ENCODE results near the gene BMERB1. TPM values are rescaled to one million over a fixed set of nuclear protein-coding genes. Genes with fewer than 3 reads are reported as not detected.

Gene BMERB1
- total and polyA plus RNA-seq, 2 experiments from 2014 or later = 7.3 to 10.3 TPM

- no peak overlapping the region for H2AFZ ChIP-seq
- H3K9me3 ChIP-seq (ENCODE audit: low read depth) = no peaks in the 10 kb centered on the region
- H3K9me2 ChIP-seq (replicated peaks; ENCODE audit: insufficient read depth) = no peaks in the 10 kb centered on the region
- no peak for DNase-seq (ENCODE audit: low spot score)
- H4K20me1 ChIP-seq (ENCODE audit: insufficient read depth, poor library complexity, severe bottlenecking) = no peaks in the 10 kb centered on the region
- H3K27ac ChIP-seq = no peak overlapping the region
- no peak overlapping the region for H3K4me2 ChIP-seq
- WGBS (ENCODE audit: low lambda C conversion rate, missing lambda C conversion rate) = 81% methylated on average over 8 of the region's 8 CpGs
- H3K36me3 ChIP-seq (replicated peaks; ENCODE audit: insufficient read depth, low read depth) = no peaks in the 10 kb centered on the region
- H3K4me3 ChIP-seq = no peak overlapping the region
- H3K4me1 ChIP-seq (ENCODE audit: insufficient read depth) = no peaks in the 10 kb centered on the region
- TF ChIP-seq EZH2phosphoT487 (IDR thresholded peaks at IDR 0.05; ENCODE audit: low read depth, severe bottlenecking, unreplicated experiment) (no peak), CTCF (IDR thresholded peaks at IDR 0.05; ENCODE audit: poor library complexity) (no peak), EZH2 (IDR thresholded peaks at IDR 0.05; ENCODE audit: borderline replicate concordance) (no peak)
- no peaks in the 10 kb centered on the region for H3K27me3 ChIP-seq
- no peaks in the 10 kb centered on the region for H3K79me2 ChIP-seq
Measured at GRCh38 chr16:15422222-15422621, 12.2 kb upstream of the BMERB1 start.

- Histone ChIP-seq H3K4me3 (no peak overlapping the region), H3K9me2 (replicated peaks; ENCODE audit: insufficient read depth) (no peaks in the 10 kb centered on the region), H3K79me2 (no peaks in the 10 kb centered on the region), H3K9me3 (ENCODE audit: low read depth) (no peaks in the 10 kb centered on the region), H3K27me3 (no peaks in the 10 kb centered on the region), H3K4me2 (no peak overlapping the region), H2AFZ (no peak overlapping the region), H3K27ac (no peak overlapping the region), H3K36me3 (replicated peaks; ENCODE audit: insufficient read depth, low read depth) (no peaks in the 10 kb centered on the region), H4K20me1 (ENCODE audit: insufficient read depth, poor library complexity, severe bottlenecking) (no peaks in the 10 kb centered on the region), H3K4me1 (ENCODE audit: insufficient read depth) (no peaks in the 10 kb centered on the region)
- no peak for TF ChIP-seq EZH2phosphoT487 (IDR thresholded peaks at IDR 0.05; ENCODE audit: low read depth, severe bottlenecking, unreplicated experiment)
- TF ChIP-seq EZH2 (IDR thresholded peaks at IDR 0.05; ENCODE audit: borderline replicate concordance) = no peak
- no peak for TF ChIP-seq CTCF (IDR thresholded peaks at IDR 0.05; ENCODE audit: poor library complexity)
- DNase-seq (ENCODE audit: low spot score) = no peak
- 96% methylated on average over 6 of the region's 6 CpGs for WGBS (ENCODE audit: low lambda C conversion rate, missing lambda C conversion rate)
Measured at GRCh38 chr16:15425861-15426260, 8.5 kb upstream of the BMERB1 start.

- 81% methylated on average over 6 of the region's 6 CpGs for WGBS (ENCODE audit: low lambda C conversion rate, missing lambda C conversion rate)
- no peak for DNase-seq (ENCODE audit: low spot score)
- H3K27me3 ChIP-seq = no peaks in the 10 kb centered on the region
- no peak overlapping the region for H3K27ac ChIP-seq
- no peaks in the 10 kb centered on the region for H3K79me2 ChIP-seq
- TF ChIP-seq CTCF (IDR thresholded peaks at IDR 0.05; ENCODE audit: poor library complexity) = no peak
- no peak for TF ChIP-seq EZH2 (IDR thresholded peaks at IDR 0.05; ENCODE audit: borderline replicate concordance)
- no peak for TF ChIP-seq EZH2phosphoT487 (IDR thresholded peaks at IDR 0.05; ENCODE audit: low read depth, severe bottlenecking, unreplicated experiment)
- no peaks in the 10 kb centered on the region for H3K36me3 ChIP-seq (replicated peaks; ENCODE audit: insufficient read depth, low read depth)
- no peaks in the 10 kb centered on the region for H4K20me1 ChIP-seq (ENCODE audit: insufficient read depth, poor library complexity, severe bottlenecking)
- H3K4me2 ChIP-seq = no peak overlapping the region
- H2AFZ ChIP-seq = no peak overlapping the region
- H3K9me2 ChIP-seq (replicated peaks; ENCODE audit: insufficient read depth) = no peaks in the 10 kb centered on the region
- no peak overlapping the region for H3K4me3 ChIP-seq
- H3K4me1 ChIP-seq (ENCODE audit: insufficient read depth) = no peaks in the 10 kb centered on the region
- no peaks in the 10 kb centered on the region for H3K9me3 ChIP-seq (ENCODE audit: low read depth)
Measured at GRCh38 chr16:15426796-15427195, 7.6 kb upstream of the BMERB1 start.
